HepG2 (cell line): ENCODE data around the gene CRISPLD2. TPM values are rescaled to one million over a fixed set of nuclear protein-coding genes. Genes with fewer than 3 reads are reported as not detected.

Source experiments
- ATAC-seq: fragments of 200-7000 bp; cut with Tn5 transposase; 3 replicates; pipeline ENCODE4 v1.9.1; 2020; ENCODE audit warnings: mild to moderate bottlenecking, moderate library complexity
- BruUV-seq: library from RNA; stranded (reverse); fragments of 400-500 nt; replicated peaks from 2 replicates; lab custom pipeline; 2021; lab: Mats Ljungman, UMichigan
- CTCF ChIA-PET: fragments of 300-600 bp; formaldehyde crosslinking; extraction: SDS; loops from one replicate; lab custom pipeline; 2021; ENCODE audit warnings: low total read pairs, inconsistent platforms, low intra/inter-chr PET ratio; lab: Yijun Ruan, JAX
- POLR2A ChIA-PET: fragments of 350-600 bp; sonication (Branson Sonifier 250); formaldehyde crosslinking; loops from one replicate; lab custom pipeline; 2020; ENCODE audit warnings: antibody characterized with exemption, inconsistent platforms; lab: Yijun Ruan, JAX
- DNase-seq: peaks from one replicate; pipeline ENCODE4 v3.0.0-alpha.2; 2015; ENCODE audit warnings: low spot score
- FAIRE-seq: peaks from 3 replicates; lab custom pipeline; 2011; peaks lifted over from hg19 to GRCh38; lab: Jason Lieb, UNC
- H2AFZ ChIP-seq: one replicate; pipeline ENCODE4 v1.6.1; 2011; ENCODE audit warnings: low read length, inconsistent platforms
- H3K27ac ChIP-seq: fragments of 300-600 bp; 3 replicates; pipeline ENCODE4 v1.8.0; 2011; ENCODE audit warnings: mixed run types, mild to moderate bottlenecking, mixed read lengths, low read length, inconsistent platforms; ENCODE audit not compliant: insufficient read depth; ENCODE audit errors: extremely low read length
- H3K27me3 ChIP-seq, 2 experiments: fragments of 200-600 bp in 1 of 2; 2 replicates in 1 of 2; 3 replicates in 1 of 2; pipeline versions ENCODE4 v1.6.0 to v1.8.0; 2011; ENCODE audit warnings: low read length in 2 of 2, mild to moderate bottlenecking in 2 of 2, moderate library complexity in 2 of 2, inconsistent platforms in 1 of 2; ENCODE audit not compliant: insufficient read depth in 2 of 2, control insufficient read depth in 1 of 2
- H3K36me3 ChIP-seq, 2 experiments: fragments of 200-600 bp in 1 of 2; replicated peaks in 1 of 2; 2 replicates in 1 of 2; 3 replicates in 1 of 2; pipeline versions ENCODE4 v1.5.1 to v1.8.0; 2011; ENCODE audit warnings: low read length in 2 of 2, inconsistent platforms in 1 of 2; ENCODE audit not compliant: insufficient read depth in 2 of 2, control insufficient read depth in 1 of 2
- H3K4me1 ChIP-seq: 2 replicates; pipeline ENCODE4 v1.5.1; 2012; ENCODE audit warnings: low read length, inconsistent platforms; ENCODE audit not compliant: insufficient read depth
- H3K4me2 ChIP-seq: 2 replicates; pipeline ENCODE4 v1.6.0; 2011; ENCODE audit warnings: low read depth, low read length, inconsistent platforms
- H3K4me3 ChIP-seq, 3 experiments: fragments of 200-600 bp in 1 of 3; sonication (generic), shearing (Covaris generic) in 1 of 3; replicated peaks in 1 of 3; 2 replicates each; pipeline ENCODE4 v1.5.1; 2011 to 2016; ENCODE audit warnings: low read length in 3 of 3, inconsistent platforms in 2 of 3, low read depth in 2 of 3, mild to moderate bottlenecking in 2 of 3, control low read depth in 1 of 3, mixed read lengths in 1 of 3; ENCODE audit not compliant: insufficient read depth in 1 of 3
- H3K79me2 ChIP-seq: one replicate; pipeline ENCODE4 v1.6.1; 2011; ENCODE audit warnings: low read length, inconsistent platforms; ENCODE audit not compliant: insufficient read depth
- H3K9ac ChIP-seq: 2 replicates; pipeline ENCODE4 v1.6.0; 2011; ENCODE audit warnings: mild to moderate bottlenecking, low read depth, low read length, inconsistent platforms; ENCODE audit not compliant: insufficient read depth
- H3K9me3 ChIP-seq: 2 replicates; pipeline ENCODE4 v1.5.1; 2012; ENCODE audit warnings: mild to moderate bottlenecking, low read length
- H4K20me1 ChIP-seq: 2 replicates; pipeline ENCODE4 v1.6.0; 2011; ENCODE audit warnings: inconsistent platforms, mild to moderate bottlenecking, low read length, moderate library complexity; ENCODE audit not compliant: insufficient read depth
- AGO1 ChIP-seq: fragments of 200-400 bp; formaldehyde crosslinking; IDR thresholded peaks from 2 replicates; pipeline ENCODE4 v1.6.1; 2017; ENCODE audit warnings: mild to moderate bottlenecking, low read depth, low read length, moderate library complexity; ENCODE audit not compliant: poor library complexity, severe bottlenecking
- GABPB1 ChIP-seq: IDR thresholded peaks from 2 replicates; pipeline ENCODE4 v1.6.1; 2016; ENCODE audit warnings: mild to moderate bottlenecking, missing genetic modification reagents, moderate library complexity, missing compliant biosample characterization
- RBM22 ChIP-seq: fragments of 200-400 bp; formaldehyde crosslinking; optimal IDR thresholded peaks from 2 replicates; pipeline ENCODE3; 2017; ENCODE audit warnings: mild to moderate bottlenecking, low read length, moderate library complexity
- ZNF383 ChIP-seq: sonication (generic); formaldehyde crosslinking; IDR thresholded peaks from 2 replicates; pipeline ENCODE4 v1.4.0; 2020; ENCODE audit warnings: missing genetic modification reagents, mild to moderate bottlenecking, borderline replicate concordance
- ZNF468 ChIP-seq: sonication (generic); formaldehyde crosslinking; IDR thresholded peaks from 2 replicates; pipeline ENCODE4 v1.8.0; 2022; ENCODE audit warnings: mild to moderate bottlenecking, moderate library complexity, missing genetic modification reagents
- ZNF530 ChIP-seq: sonication (generic); formaldehyde crosslinking; IDR thresholded peaks from 2 replicates; pipeline ENCODE4 v1.5.0; 2020; ENCODE audit warnings: low read depth, mild to moderate bottlenecking, missing genetic modification reagents
- WGBS: methylation state at CpG from one replicate; pipeline ENCODE4 v1.1.6; 2017; ENCODE audit warnings: low lambda C conversion rate; 5-methylcytosine and 5-hydroxymethylcytosine counted together
- in situ Hi-C: cut with HindIII; loops from 2 replicates; pipeline ENCODE4 v1.10.0; 2017; ENCODE audit warnings: low pct_unique_long_range_greater_than_20kb; ENCODE audit not compliant: extremely low pct_ligation_motif_present
- intact Hi-C: fragments of 100-400 bp; cut with micrococcal nuclease; formaldehyde crosslinking; loops from one replicate; pipeline ENCODE4 v1.10.0; 2022; ENCODE audit not compliant: unreplicated experiment
- polyA plus RNA-seq, 8 experiments: library from polyadenylated mRNA; depleted of rRNA in 3 of 8; stranded (reverse) in 7 of 8; unstranded in 1 of 8; fragments of >200 nt; fragmentation: Illumina TruSeq in 4 of 8; extraction: Trizol in 4 of 8; gene quantifications; 2 replicates each; pipeline versions ENCODE4 v1.2.1 to v1.2.3, GENCODE V29; 2011 to 2016; ENCODE audit warnings: low read depth in 4 of 8, missing spikeins in 1 of 8, mixed read lengths in 1 of 8; ENCODE audit not compliant: insufficient read depth in 1 of 8
- total RNA-seq, 5 experiments: library from RNA; depleted of rRNA; stranded (reverse); fragments of >200 nt; fragmentation: Illumina TruSeq; extraction: Trizol; gene quantifications; 2 replicates each; pipeline ENCODE4 v1.2.3, GENCODE V29; 2016; ENCODE audit warnings: low read depth in 1 of 5
- TF ChIP-seq, protein P1 (sequence below): sonication (generic); formaldehyde crosslinking; IDR thresholded peaks from 2 replicates; pipeline ENCODE4 v1.4.0; 2020; ENCODE audit warnings: mild to moderate bottlenecking, missing genetic modification reagents, borderline replicate concordance

CRISPLD2 gene
- total and polyA plus RNA-seq, 2 of the 13 experiments (the other 11 are each of a cell fraction or from before 2014, with no cell fraction given) = 0.04 to 0.31 TPM

DNA sequence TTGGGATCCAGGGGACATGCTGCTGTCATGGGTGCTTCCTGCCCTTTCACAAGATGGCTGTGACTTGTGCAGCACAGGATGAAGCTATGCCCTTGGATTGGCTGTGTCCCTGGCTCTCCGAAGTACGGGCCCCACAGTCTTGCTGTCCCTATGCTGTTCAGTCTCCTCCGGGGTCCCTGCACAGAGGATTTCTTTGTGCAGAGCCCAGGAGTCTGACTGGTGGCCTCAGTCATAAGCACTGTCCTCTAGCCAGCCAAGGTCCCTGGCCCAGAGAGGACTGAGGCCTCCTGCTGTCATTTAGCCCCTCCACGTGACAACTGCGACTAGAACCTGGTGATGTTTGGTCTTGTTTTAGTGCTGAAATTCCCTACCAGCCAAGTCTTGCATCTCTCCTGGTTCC, 42.4 kb upstream of the CRISPLD2 start:
- BruUV-seq = no TSS peak
- 98% methylated on average over 4 of the region's 5 CpGs for WGBS
- in situ Hi-C loops = no loop called here
- CTCF ChIA-PET = no interaction called here
- Histone ChIP-seq H3K4me3 (no peak overlapping the region), H3K9me3 (no peaks in the 10 kb centered on the region), H3K36me3 (peaks cover 43 to 73% of the 10 kb centered on the region in 2 experiments), H3K79me2 (no peaks in the 10 kb centered on the region), H4K20me1 (no peaks in the 10 kb centered on the region; the same call in 1 of the 2 replicates), H3K4me2 (no peak overlapping the region), H3K9ac (no peak overlapping the region), H3K4me1 (no peaks in the 10 kb centered on the region), H3K27me3 (no peaks in the 10 kb centered on the region), H3K27ac (no peak overlapping the region), H2AFZ (no peak overlapping the region)
- no peak for TF ChIP-seq GABPB1 (CRISPR knock-in tag)
- TF ChIP-seq, protein P1, sequence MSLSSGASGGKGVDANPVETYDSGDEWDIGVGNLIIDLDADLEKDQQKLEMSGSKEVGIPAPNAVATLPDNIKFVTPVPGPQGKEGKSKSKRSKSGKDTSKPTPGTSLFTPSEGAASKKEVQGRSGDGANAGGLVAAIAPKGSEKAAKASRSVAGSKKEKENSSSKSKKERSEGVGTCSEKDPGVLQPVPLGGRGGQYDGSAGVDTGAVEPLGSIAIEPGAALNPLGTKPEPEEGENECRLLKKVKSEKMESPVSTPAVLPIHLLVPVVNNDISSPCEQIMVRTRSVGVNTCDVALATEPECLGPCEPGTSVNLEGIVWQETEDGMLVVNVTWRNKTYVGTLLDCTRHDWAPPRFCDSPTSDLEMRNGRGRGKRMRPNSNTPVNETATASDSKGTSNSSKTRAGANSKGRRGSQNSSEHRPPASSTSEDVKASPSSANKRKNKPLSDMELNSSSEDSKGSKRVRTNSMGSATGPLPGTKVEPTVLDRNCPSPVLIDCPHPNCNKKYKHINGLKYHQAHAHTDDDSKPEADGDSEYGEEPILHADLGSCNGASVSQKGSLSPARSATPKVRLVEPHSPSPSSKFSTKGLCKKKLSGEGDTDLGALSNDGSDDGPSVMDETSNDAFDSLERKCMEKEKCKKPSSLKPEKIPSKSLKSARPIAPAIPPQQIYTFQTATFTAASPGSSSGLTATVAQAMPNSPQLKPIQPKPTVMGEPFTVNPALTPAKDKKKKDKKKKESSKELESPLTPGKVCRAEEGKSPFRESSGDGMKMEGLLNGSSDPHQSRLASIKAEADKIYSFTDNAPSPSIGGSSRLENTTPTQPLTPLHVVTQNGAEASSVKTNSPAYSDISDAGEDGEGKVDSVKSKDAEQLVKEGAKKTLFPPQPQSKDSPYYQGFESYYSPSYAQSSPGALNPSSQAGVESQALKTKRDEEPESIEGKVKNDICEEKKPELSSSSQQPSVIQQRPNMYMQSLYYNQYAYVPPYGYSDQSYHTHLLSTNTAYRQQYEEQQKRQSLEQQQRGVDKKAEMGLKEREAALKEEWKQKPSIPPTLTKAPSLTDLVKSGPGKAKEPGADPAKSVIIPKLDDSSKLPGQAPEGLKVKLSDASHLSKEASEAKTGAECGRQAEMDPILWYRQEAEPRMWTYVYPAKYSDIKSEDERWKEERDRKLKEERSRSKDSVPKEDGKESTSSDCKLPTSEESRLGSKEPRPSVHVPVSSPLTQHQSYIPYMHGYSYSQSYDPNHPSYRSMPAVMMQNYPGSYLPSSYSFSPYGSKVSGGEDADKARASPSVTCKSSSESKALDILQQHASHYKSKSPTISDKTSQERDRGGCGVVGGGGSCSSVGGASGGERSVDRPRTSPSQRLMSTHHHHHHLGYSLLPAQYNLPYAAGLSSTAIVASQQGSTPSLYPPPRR (CRISPR knock-in tag) = no peak
- no peak for TF ChIP-seq ZNF530
- TF ChIP-seq ZNF468 (CRISPR knock-in tag) = no peak
- peak; percentile 65 for TF ChIP-seq RBM22
- TF ChIP-seq ZNF383 (CRISPR knock-in tag) = no peak
- TF ChIP-seq AGO1 = no peak
- DNase-seq (no peak), FAIRE-seq (no peak), ATAC-seq (no peak)
- intact Hi-C loops = no loop called here
- POLR2A ChIA-PET = no interaction called here
